ENCODE data around the gene DOK1.

DOK1 gene

GRCh38 chr2:74566754-74567085, 12.2 kb downstream of the DOK1 start:
- DNase-seq (ENCODE audit: low read depth in 1 of 2, low spot score in 1 of 2): no peak

GRCh38 chr2:74567881-74568280, 13.4 kb downstream of the DOK1 start:
- no peak for DNase-seq (ENCODE audit: low read depth in 1 of 2, low spot score in 1 of 2)

GRCh38 chr2:74569686-74570085, 15.2 kb downstream of the DOK1 start:
- no peak for DNase-seq (ENCODE audit: low read depth in 1 of 2, low spot score in 1 of 2)

GRCh38 chr2:74571058-74571457, 16.5 kb downstream of the DOK1 start:
- DNase-seq (ENCODE audit: low read depth in 1 of 2, low spot score in 1 of 2): no peak

- DNase-seq (ENCODE audit: low read depth in 1 of 2, low spot score in 1 of 2): no peak
Measured at GRCh38 chr2:74572178-74572925, 17.8 kb downstream of the DOK1 start.

- no peak for DNase-seq (ENCODE audit: low read depth in 1 of 2, low spot score in 1 of 2)
Measured at GRCh38 chr2:74573747-74574562, 19.4 kb downstream of the DOK1 start.

GRCh38 chr2:74575320-74575719, 20.8 kb downstream of the DOK1 start:
- DNase-seq (ENCODE audit: low read depth in 1 of 2, low spot score in 1 of 2): no peak

GRCh38 chr2:74576211-74576862, 21.8 kb downstream of the DOK1 start:
- DNase-seq (ENCODE audit: low read depth in 1 of 2, low spot score in 1 of 2): no peak

GRCh38 chr2:74576863-74577229, 22.3 kb downstream of the DOK1 start:
- no peak for DNase-seq (ENCODE audit: low read depth in 1 of 2, low spot score in 1 of 2)

GRCh38 chr2:74577448-74577847, 22.9 kb downstream of the DOK1 start:
- DNase-seq (ENCODE audit: low read depth in 1 of 2, low spot score in 1 of 2): no peak

GRCh38 chr2:74578408-74578807, 23.9 kb downstream of the DOK1 start:
- no peak for DNase-seq (ENCODE audit: low read depth in 1 of 2, low spot score in 1 of 2)

- DNase-seq (ENCODE audit: low read depth in 1 of 2, low spot score in 1 of 2): no peak
Measured at GRCh38 chr2:74581463-74581862, 26.9 kb downstream of the DOK1 start.

- no peak for DNase-seq (ENCODE audit: low read depth in 1 of 2, low spot score in 1 of 2)
Measured at GRCh38 chr2:74582184-74582583, 27.7 kb downstream of the DOK1 start.

GRCh38 chr2:74583504-74583903, 29.0 kb downstream of the DOK1 start:
- DNase-seq (ENCODE audit: low read depth in 1 of 2, low spot score in 1 of 2): no peak

GRCh38 chr2:74584088-74584645, 29.6 kb downstream of the DOK1 start:
- no peak for DNase-seq (ENCODE audit: low read depth in 1 of 2, low spot score in 1 of 2)

- DNase-seq (ENCODE audit: low read depth in 1 of 2, low spot score in 1 of 2): no peak
Measured at GRCh38 chr2:74585406-74586185, 31.1 kb downstream of the DOK1 start.

- peak; percentile 20 to 27 for DNase-seq (ENCODE audit: low read depth in 1 of 2, low spot score in 1 of 2)
Measured at GRCh38 chr2:74587664-74588277, 33.3 kb downstream of the DOK1 start.

- DNase-seq (ENCODE audit: low read depth in 1 of 2, low spot score in 1 of 2): no peak
Measured at GRCh38 chr2:74588664-74589063, 34.1 kb downstream of the DOK1 start.

- DNase-seq (ENCODE audit: low read depth in 1 of 2, low spot score in 1 of 2): no peak
Measured at GRCh38 chr2:74593826-74594772, 39.6 kb downstream of the DOK1 start.

- DNase-seq (ENCODE audit: low read depth in 1 of 2, low spot score in 1 of 2): no peak
Measured at GRCh38 chr2:74596584-74596983, 42.1 kb downstream of the DOK1 start.

Data from stimulated activated CD4-positive, alpha-beta T cell treated with anti-CD3 and anti-CD28 coated beads, Interleukin-15, amount 100 ng/mL, for 1 hour (primary cell).